ENCODE measurements around the gene PPM1J.

PPM1J gene

DNA sequence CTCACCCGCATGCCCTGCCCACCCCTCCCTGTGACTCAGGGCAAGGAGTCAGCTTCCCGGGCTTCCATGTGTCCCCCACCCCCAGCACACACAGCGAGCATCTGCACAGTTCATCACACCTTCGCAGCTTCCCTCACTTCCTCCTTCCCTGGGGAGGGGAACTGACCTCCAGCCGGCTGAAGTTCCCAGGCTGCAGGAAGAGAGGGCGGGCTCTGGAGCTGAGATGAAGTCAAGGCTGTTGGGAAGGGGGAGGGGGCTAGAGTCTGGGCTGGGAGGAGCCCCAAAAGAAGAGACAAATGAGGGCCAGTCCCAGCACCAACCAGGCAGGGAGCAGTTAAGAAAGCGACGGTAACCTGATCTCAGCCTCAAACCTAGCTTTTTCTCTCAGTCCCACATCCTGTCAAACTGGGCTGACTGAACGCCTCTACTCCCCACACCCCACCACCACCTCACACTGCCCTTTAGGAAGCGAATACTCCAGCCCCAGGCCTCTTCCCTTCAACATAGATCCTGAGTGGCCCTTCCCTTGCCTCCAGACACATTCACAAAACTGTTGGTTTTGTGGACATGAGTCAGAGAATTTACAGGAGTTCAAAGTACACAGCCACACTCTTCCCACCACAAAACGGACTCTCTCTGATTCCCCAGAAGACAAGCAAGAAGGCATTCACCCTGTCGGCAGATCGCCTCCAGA, 10.1 kb downstream of the PPM1J start:
- DNase-seq (ENCODE audit: low spot score): peak; percentile 86

GRCh38 chr1:112704391-112704933, 10.7 kb downstream of the PPM1J start:
- DNase-seq (ENCODE audit: low spot score): no peak

- no peak for DNase-seq (ENCODE audit: low spot score)
Measured at GRCh38 chr1:112703706-112704105, 11.4 kb downstream of the PPM1J start.

- no peak for DNase-seq (ENCODE audit: low spot score)
Measured at GRCh38 chr1:112702420-112703261, 12.5 kb downstream of the PPM1J start.

DNA sequence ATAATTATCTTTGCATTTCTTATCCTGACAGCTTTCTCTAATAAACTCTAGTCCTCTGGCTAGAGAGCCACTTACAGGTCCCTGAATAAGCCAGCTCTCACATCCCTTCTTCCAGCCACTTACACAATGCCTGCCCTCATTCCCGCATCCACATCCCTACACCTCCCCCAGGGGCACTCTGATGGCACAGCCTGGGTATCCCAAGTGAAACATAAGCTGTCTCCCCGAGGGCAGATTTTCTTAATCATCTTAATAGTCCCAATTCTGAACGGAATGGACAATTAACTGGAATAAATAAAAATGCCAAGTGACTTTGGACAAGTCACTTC, 13.1 kb downstream of the PPM1J start:
- DNase-seq (ENCODE audit: low spot score): no peak

GRCh38 chr1:112701227-112702066, 13.7 kb downstream of the PPM1J start:
- DNase-seq (ENCODE audit: low spot score): no peak

GRCh38 chr1:112700290-112701226, 14.6 kb downstream of the PPM1J start:
- peak; percentile 77 for DNase-seq (ENCODE audit: low spot score)

GRCh38 chr1:112699425-112700144, 15.5 kb downstream of the PPM1J start:
- DNase-seq (ENCODE audit: low spot score): no peak

DNA sequence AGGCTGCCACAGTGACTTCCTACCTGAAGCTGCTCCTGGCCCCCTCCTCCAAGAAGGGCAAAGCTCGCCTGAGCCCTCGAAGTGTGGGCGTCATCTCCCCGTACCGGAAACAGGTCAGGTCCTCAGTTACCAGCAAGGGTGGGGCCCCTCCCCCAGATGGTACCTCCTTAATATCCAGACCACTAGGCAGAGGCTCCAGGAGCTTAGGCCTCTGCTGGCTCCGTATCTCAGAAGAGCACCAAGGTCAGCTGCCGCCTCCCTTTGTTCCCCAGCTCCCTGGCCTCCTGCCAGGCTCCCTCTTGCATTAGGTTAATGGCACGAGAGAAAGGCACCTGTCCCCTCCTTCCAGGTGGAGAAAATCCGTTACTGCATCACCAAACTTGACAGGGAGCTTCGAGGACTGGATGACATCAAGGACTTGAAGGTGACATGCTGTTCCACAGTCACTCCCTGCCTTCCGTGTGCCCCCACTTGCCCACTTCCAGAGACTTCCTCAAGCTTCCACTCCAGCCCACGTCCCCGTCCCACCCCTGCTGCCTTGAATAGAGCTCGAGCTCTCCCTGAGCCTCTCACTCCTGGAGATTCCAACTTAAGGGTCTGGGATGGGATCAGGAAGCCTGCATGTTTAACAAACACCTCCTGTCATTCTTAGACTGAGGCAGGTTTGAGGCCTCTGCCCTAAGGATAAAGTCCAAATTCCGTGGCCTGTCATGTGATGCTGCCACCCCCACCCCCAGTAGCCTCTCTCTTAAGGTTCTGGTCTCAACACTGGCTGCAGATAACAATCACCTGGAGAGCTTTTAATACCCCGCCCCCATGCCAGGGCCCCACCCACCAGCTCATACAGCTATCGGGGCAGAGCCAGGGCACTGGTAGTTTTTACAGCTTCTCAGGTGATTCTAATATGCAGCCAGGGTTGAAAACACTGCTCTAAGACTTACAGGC, 16.5 kb downstream of the PPM1J start:
- peak; percentile 82 for DNase-seq (ENCODE audit: low spot score)

DNA sequence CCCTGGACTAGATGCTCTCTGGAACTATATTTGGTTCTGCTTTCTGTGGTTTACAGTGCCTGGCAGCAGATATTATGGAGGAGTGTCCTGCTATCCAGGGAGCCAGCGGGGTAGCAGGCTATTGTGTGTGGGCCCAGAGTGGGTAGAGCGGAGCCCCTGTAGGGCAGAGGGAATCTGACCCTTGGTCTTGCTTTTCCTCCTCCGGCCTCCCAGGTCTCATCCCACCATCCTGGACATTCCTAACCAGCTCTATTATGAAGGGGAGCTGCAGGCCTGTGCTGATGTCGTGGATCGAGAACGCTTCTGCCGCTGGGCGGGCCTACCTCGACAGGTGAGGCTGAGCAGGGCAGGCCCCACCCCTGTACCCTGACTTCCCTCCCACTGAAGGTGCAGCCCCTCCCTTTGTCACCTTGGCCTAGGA, 17.3 kb downstream of the PPM1J start:
- DNase-seq (ENCODE audit: low spot score): no peak

- DNase-seq (ENCODE audit: low spot score): no peak
Measured at GRCh38 chr1:112696578-112697314, 18.4 kb downstream of the PPM1J start.

DNA sequence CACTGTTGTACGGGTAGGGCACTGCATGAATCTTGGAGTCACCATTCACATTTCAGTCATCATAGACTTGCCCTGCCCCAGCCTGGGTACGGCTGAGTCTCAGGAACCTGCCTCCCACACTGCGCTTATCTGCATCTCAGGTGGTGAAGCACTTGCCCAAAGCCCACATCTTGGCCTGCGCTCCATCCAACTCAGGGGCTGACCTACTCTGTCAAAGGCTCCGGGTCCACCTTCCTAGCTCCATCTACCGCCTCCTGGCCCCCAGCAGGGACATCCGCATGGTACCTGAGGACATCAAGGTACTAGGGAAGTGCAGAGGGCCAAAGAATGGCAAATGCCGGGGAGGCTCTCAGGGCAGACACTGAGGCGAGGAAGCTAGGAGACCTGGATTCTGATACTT, 19.9 kb downstream of the PPM1J start:
- no peak for DNase-seq (ENCODE audit: low spot score)

DNA sequence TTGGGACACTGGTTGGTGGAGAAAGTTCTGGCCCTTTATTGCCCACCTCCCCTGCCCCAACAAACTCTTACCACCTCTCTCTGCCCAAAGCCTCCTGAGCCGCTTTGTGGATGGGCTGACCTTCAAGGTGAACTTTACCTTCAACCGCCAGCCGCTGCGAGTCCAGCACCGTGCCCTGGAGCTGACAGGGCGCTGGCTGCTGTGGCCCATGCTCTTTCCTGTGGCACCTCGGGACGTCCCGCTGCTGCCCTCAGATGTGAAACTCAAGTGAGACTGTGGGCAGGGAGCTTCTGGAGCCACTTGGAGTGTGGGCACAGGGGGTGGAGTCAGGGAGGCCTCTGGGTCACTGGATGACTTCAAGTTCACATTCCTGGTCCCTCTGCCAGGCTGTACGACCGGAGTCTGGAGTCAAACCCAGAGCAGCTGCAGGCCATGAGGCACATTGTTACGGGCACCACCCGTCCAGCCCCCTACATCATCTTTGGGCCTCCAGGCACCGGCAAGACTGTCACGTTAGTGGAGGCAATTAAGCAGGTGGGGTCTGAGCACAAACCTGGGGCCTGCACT, 20.7 kb downstream of the PPM1J start:
- no peak for DNase-seq (ENCODE audit: low spot score)

- DNase-seq (ENCODE audit: low spot score): no peak
Measured at GRCh38 chr1:112693821-112694220, 21.3 kb downstream of the PPM1J start.

DNA sequence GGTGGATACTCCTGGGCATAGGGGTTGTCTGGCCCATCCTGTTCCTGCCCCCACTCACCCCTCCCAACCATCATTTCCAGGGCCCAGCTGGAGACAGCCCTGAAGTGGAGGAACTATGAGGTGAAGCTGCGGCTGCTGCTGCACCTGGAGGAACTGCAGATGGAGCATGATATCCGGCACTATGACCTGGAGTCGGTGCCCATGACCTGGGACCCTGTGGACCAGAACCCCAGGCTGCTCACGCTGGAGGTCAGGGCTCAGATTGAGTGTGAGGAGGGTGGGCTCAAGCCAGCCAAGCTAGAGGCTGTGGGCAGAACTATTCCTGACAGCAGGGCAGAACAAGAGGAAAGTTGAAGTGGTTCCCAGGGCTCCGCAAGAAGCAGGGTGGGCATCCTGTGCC, 22.5 kb downstream of the PPM1J start:
- DNase-seq (ENCODE audit: low spot score): no peak

DNA sequence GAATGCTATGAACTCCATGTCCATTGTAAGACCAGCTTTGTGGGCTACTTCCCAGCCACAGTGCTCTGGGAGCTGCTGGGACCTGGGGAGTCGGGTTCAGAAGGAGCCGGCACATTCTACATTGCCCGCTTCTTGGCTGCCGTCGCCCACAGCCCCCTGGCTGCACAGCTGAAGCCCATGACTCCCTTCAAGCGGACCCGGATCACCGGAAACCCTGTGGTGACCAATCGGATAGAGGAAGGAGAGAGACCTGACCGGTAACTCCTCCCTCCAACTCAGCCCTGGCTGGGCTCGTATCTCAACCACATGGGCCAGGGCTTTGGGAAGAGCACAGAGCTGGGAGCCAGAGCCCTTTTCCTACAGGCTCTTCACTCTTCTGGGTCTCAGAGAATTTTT, 25.3 kb downstream of the PPM1J start:
- DNase-seq (ENCODE audit: low spot score): no peak

DNA sequence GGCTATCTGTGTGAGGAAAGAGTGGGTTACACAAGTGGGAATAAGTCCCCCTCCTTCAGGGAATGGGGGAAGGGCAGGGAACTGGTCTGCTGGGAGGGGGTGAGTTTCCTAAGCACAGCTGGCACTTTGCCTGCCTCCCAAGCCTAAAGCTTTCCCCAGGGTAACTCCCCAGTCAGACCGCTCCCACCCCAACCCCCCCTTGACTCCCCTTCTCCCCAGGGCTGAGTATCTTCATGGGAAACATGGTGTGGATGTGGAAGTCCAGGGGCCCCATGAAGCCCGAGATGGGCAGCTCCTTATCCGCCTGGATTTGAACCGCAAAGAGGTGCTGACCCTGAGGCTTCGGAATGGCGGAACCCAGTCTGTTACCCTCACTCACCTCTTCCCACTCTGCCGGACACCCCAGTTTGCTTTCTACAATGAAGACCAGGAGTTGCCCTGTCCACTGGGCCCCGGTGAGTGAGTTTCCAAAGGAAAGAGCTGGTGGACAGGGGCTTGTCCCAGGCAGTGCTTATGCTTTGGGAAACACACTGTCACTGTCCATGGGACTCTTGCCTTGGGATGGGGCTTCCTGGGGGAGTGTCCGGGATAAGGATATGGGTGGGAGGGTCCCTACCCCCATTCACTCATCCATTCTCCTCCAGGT, 25.8 kb downstream of the PPM1J start:
- no peak for DNase-seq (ENCODE audit: low spot score)

- DNase-seq (ENCODE audit: low spot score): no peak
Measured at GRCh38 chr1:112688781-112689193, 26.3 kb downstream of the PPM1J start.

Data from LoVo (cell line).